Type B pancreatic cell (in vitro differentiated cells): ENCODE results near the gene SPATA24. TPM values are rescaled to one million over a fixed set of nuclear protein-coding genes. Genes with fewer than 3 reads are reported as not detected.
A peak's percentile ranks its signal among the peaks of the same experiment; 100 is the strongest.

Experiments
- DNase-seq: peaks from one replicate; pipeline ENCODE4 v3.0.0; 2021; ENCODE audit warnings: mixed read lengths; ENCODE audit not compliant: unreplicated experiment; ENCODE audit errors: extremely low spot score
- H3K27ac Mint-ChIP-seq: 2 replicates; pipeline ENCODE4 v1.8.0; 2021; ENCODE audit warnings: mild to moderate bottlenecking, mixed read lengths
- H3K27me3 Mint-ChIP-seq: 2 replicates; pipeline ENCODE4 v1.8.0; 2021; ENCODE audit warnings: mixed read lengths
- H3K36me3 Mint-ChIP-seq: 2 replicates; pipeline ENCODE4 v1.8.0; 2021; ENCODE audit warnings: mixed read lengths
- H3K4me1 Mint-ChIP-seq: one replicate; pipeline ENCODE4 v1.8.0; 2021; ENCODE audit warnings: mixed read lengths; ENCODE audit not compliant: unreplicated experiment
- H3K4me3 Mint-ChIP-seq: 2 replicates; pipeline ENCODE4 v1.8.0; 2021; ENCODE audit warnings: mild to moderate bottlenecking, mixed read lengths
- H3K9me3 Mint-ChIP-seq: 2 replicates; pipeline ENCODE4 v1.8.0; 2021; ENCODE audit warnings: mixed read lengths
- total RNA-seq: library from RNA; stranded (reverse); gene quantifications from 2 replicates; pipeline ENCODE4 v1.2.1, GENCODE V29; 2021; ENCODE audit warnings: low replicate concordance
- TF ChIP-seq, protein P1 (sequence below): fragments of 200-600 bp; sonication (generic); conservative IDR thresholded peaks from 2 replicates; pipeline ENCODE4 v1.5.0; 2021; ENCODE audit warnings: antibody characterized with exemption, mild to moderate bottlenecking

SPATA24 gene
- total RNA-seq, 1 donor from 2014 or later = 7.1 TPM

- Mint-ChIP-seq H3K27ac (no peak overlapping the region), H3K9me3 (no peaks in the 10 kb centered on the region), H3K27me3 (no peaks in the 10 kb centered on the region), H3K36me3 (peaks cover 20% of the 10 kb centered on the region), H3K4me3 (no peak overlapping the region), H3K4me1 (no peaks in the 10 kb centered on the region)
- TF ChIP-seq, protein P1, sequence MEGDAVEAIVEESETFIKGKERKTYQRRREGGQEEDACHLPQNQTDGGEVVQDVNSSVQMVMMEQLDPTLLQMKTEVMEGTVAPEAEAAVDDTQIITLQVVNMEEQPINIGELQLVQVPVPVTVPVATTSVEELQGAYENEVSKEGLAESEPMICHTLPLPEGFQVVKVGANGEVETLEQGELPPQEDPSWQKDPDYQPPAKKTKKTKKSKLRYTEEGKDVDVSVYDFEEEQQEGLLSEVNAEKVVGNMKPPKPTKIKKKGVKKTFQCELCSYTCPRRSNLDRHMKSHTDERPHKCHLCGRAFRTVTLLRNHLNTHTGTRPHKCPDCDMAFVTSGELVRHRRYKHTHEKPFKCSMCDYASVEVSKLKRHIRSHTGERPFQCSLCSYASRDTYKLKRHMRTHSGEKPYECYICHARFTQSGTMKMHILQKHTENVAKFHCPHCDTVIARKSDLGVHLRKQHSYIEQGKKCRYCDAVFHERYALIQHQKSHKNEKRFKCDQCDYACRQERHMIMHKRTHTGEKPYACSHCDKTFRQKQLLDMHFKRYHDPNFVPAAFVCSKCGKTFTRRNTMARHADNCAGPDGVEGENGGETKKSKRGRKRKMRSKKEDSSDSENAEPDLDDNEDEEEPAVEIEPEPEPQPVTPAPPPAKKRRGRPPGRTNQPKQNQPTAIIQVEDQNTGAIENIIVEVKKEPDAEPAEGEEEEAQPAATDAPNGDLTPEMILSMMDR = no peak
- DNase-seq = peak; percentile 29
Observed at GRCh38 chr5:139371482-139372435, 32.1 kb downstream of the SPATA24 start.

- H3K4me1 Mint-ChIP-seq = no peaks in the 10 kb centered on the region
- H3K27ac Mint-ChIP-seq = no peak overlapping the region
- peaks cover 30% of the 10 kb centered on the region for H3K36me3 Mint-ChIP-seq
- TF ChIP-seq, protein P1 = no peak
- no peaks in the 10 kb centered on the region for H3K27me3 Mint-ChIP-seq
- DNase-seq = no peak
- H3K9me3 Mint-ChIP-seq = no peaks in the 10 kb centered on the region
- no peak overlapping the region for H3K4me3 Mint-ChIP-seq
Observed at GRCh38 chr5:139369181-139369580, 34.7 kb downstream of the SPATA24 start.

- H3K4me3 Mint-ChIP-seq = no peak overlapping the region
- DNase-seq = no peak
- H3K9me3 Mint-ChIP-seq = no peaks in the 10 kb centered on the region
- H3K27ac Mint-ChIP-seq = no peak overlapping the region
- H3K4me1 Mint-ChIP-seq = no peaks in the 10 kb centered on the region
- H3K27me3 Mint-ChIP-seq = no peaks in the 10 kb centered on the region
- H3K36me3 Mint-ChIP-seq = peaks cover 35% of the 10 kb centered on the region
- TF ChIP-seq, protein P1 = peak; percentile 20
Observed at GRCh38 chr5:139368613-139369012, 35.3 kb downstream of the SPATA24 start.

DNA sequence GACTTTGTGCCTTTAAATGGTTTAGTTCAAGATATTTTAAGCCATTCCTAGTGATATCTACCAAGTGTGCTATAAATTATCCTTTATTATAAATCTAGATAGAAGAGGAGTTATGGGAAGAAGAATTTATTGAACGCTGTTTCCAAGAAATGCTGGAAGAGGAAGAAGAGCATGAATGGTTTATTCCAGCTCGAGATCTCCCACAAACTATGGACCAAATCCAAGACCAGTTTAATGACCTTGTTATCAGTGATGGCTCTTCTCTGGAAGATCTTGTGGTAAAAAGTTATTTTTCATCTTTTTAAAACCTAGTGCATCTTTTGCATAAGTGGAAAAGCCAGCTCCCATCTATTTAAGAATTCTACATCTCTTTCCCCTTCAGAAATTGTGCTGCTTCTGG, 39.4 kb downstream of the SPATA24 start:
- H3K4me1 Mint-ChIP-seq = no peaks in the 10 kb centered on the region
- TF ChIP-seq, protein P1 = no peak
- H3K4me3 Mint-ChIP-seq = no peak overlapping the region
- DNase-seq = no peak
- H3K27me3 Mint-ChIP-seq = no peaks in the 10 kb centered on the region
- H3K9me3 Mint-ChIP-seq = no peaks in the 10 kb centered on the region
- no peak overlapping the region for H3K27ac Mint-ChIP-seq
- H3K36me3 Mint-ChIP-seq = peaks cover 27% of the 10 kb centered on the region

- peak overlapping the region; percentile 44 for H3K27ac Mint-ChIP-seq
- DNase-seq = no peak
- H3K27me3 Mint-ChIP-seq = no peaks in the 10 kb centered on the region
- H3K9me3 Mint-ChIP-seq = no peaks in the 10 kb centered on the region
- no peaks in the 10 kb centered on the region for H3K4me1 Mint-ChIP-seq
- peaks cover 27% of the 10 kb centered on the region for H3K36me3 Mint-ChIP-seq
- H3K4me3 Mint-ChIP-seq = no peak overlapping the region
- TF ChIP-seq, protein P1 = no peak
Observed at GRCh38 chr5:139363937-139364336, 40.0 kb downstream of the SPATA24 start.
